Thyroid gland (tissue), 4 donors: ENCODE results near the gene SETDB1. TPM values are rescaled to one million over a fixed set of nuclear protein-coding genes. Genes with fewer than 3 reads are reported as not detected.

Experiments
- DNase-seq, 2 donors: peaks; one replicate each; pipeline ENCODE4 v3.0.0-alpha.2; 2019
- H3K27ac ChIP-seq, 3 donors: fragments of 200-600 bp; sonication (generic); 1 replicate in 2 of 3; 2 replicates in 1 of 3; pipeline ENCODE4 v1.5.1; 2016 to 2019; ENCODE audit warnings: mild to moderate bottlenecking in 1 of 3, moderate library complexity in 1 of 3
- H3K27me3 ChIP-seq: fragments of 200-600 bp; sonication (generic); one replicate; pipeline ENCODE4 v1.5.1; 2019
- H3K36me3 ChIP-seq, 2 donors: fragments of 200-600 bp; sonication (generic); one replicate each; pipeline ENCODE4 v1.5.1; 2016 to 2019
- H3K4me1 ChIP-seq, 2 donors: fragments of 200-600 bp; sonication (generic); one replicate each; pipeline ENCODE4 v1.5.1; 2017 to 2019
- H3K4me3 ChIP-seq, 3 donors: fragments of 200-600 bp; sonication (generic); replicated peaks in 1 of 3; 1 replicate in 2 of 3; 2 replicates in 1 of 3; pipeline ENCODE4 v1.5.1; 2016; ENCODE audit warnings: mild to moderate bottlenecking in 1 of 3
- H3K9me3 ChIP-seq: fragments of 200-600 bp; sonication (generic); one replicate; pipeline ENCODE4 v1.5.1; 2017
- POLR2A ChIP-seq, 2 donors: fragments of 450-650 bp; IDR thresholded peaks; one replicate each; pipeline ENCODE4 v1.6.1; 2017; ENCODE audit warnings: antibody characterized with exemption in 2 of 2, mild to moderate bottlenecking in 2 of 2, moderate library complexity in 1 of 2
- WGBS, 2 donors: methylation state at CpG; one replicate each; pipeline ENCODE4 v1.1.5; 2017; 5-methylcytosine and 5-hydroxymethylcytosine counted together
- intact Hi-C: fragments of 100-400 bp; cut with DNase I; formaldehyde crosslinking; loops from one replicate; pipeline ENCODE4 v1.15.1; 2023
- total RNA-seq, 4 donors: library from RNA; depleted of rRNA; stranded (reverse); fragments of >200 nt; gene quantifications; one replicate each; pipeline ENCODE4 v1.2.3, GENCODE V29; 2016
- TF ChIP-seq, protein P1 (sequence below), 6 experiments: fragments of 200-600 bp in 3 of 6; fragments of 450-650 bp in 3 of 6; sonication (generic) in 3 of 6; IDR thresholded peaks; one replicate each; pipeline ENCODE4 v1.5.1; 2016 to 2019; ENCODE audit warnings: antibody characterized with exemption in 6 of 6, mild to moderate bottlenecking in 2 of 6, inconsistent platforms in 1 of 6, moderate library complexity in 1 of 6

SETDB1 gene
- total RNA-seq, 4 donors from 2014 or later, result 35.4 to 59.9 (median 44.8) TPM

DNA sequence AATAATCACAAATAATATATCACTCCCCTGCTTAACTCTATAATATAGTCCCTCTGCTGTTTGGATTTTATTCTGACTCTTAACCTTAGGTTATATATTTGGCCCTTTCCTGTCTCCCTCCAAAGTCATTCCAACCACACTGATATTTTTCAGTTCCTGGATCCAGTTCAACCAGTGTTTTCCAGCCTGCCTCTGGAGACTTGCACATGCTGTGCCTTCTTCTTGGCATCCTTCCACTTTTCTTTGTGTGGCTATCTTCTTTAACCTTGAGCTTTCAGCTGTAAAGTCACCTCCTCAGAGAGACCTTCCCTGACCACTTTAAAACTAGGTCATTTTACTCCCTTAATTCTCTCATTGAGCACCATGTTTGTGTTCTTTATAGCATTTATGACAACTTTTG is 29.1 kb downstream of the SETDB1 start:
- DNase-seq, result no peak
- H3K4me1 ChIP-seq, result no peaks in the 10 kb centered on the region
- TF ChIP-seq, protein P1, sequence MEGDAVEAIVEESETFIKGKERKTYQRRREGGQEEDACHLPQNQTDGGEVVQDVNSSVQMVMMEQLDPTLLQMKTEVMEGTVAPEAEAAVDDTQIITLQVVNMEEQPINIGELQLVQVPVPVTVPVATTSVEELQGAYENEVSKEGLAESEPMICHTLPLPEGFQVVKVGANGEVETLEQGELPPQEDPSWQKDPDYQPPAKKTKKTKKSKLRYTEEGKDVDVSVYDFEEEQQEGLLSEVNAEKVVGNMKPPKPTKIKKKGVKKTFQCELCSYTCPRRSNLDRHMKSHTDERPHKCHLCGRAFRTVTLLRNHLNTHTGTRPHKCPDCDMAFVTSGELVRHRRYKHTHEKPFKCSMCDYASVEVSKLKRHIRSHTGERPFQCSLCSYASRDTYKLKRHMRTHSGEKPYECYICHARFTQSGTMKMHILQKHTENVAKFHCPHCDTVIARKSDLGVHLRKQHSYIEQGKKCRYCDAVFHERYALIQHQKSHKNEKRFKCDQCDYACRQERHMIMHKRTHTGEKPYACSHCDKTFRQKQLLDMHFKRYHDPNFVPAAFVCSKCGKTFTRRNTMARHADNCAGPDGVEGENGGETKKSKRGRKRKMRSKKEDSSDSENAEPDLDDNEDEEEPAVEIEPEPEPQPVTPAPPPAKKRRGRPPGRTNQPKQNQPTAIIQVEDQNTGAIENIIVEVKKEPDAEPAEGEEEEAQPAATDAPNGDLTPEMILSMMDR (IDR thresholded peaks at IDR 0.05), result no peak
- TF ChIP-seq POLR2A (IDR thresholded peaks at IDR 0.05), result no peak
- intact Hi-C loops, result no loop called here
- no peaks in the 10 kb centered on the region for H3K27me3 ChIP-seq
- peaks cover 49 to 55% of the 10 kb centered on the region in 2 donors for H3K36me3 ChIP-seq
- H3K4me3 ChIP-seq, result no peak overlapping the region
- H3K27ac ChIP-seq, result no peak overlapping the region
- no peaks in the 10 kb centered on the region for H3K9me3 ChIP-seq

DNA sequence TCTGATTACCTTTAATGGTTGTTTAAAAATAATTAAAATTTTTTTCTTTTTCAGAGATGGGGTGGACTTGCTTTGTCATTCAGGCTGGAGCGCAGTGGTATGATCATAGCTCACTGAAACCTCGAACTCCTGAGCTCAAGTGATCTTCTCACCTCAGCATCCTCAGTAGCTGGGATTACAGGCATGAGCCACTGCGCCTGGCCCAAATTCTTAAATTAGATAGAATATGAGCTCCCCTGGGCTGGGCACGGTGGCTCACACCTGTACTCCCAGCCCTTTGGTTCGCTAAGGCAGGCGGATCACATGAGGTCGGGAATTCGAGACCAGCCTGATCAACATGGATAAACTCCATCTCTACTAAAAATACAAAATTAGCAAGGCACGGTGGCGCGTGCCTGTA is 31.5 kb downstream of the SETDB1 start:
- intact Hi-C loops, result no loop called here
- no peaks in the 10 kb centered on the region for H3K4me1 ChIP-seq
- WGBS, 2 donors, result 97 to 99% methylated on average over 11 of the region's 11 CpGs
- no peaks in the 10 kb centered on the region for H3K27me3 ChIP-seq
- H3K4me3 ChIP-seq, result no peak overlapping the region
- TF ChIP-seq POLR2A (IDR thresholded peaks at IDR 0.05), result no peak
- TF ChIP-seq, protein P1 (IDR thresholded peaks at IDR 0.05), result no peak
- no peak for DNase-seq
- H3K27ac ChIP-seq, result no peak overlapping the region
- H3K9me3 ChIP-seq, result no peaks in the 10 kb centered on the region
- peaks cover 52 to 61% of the 10 kb centered on the region in 2 donors for H3K36me3 ChIP-seq

DNA sequence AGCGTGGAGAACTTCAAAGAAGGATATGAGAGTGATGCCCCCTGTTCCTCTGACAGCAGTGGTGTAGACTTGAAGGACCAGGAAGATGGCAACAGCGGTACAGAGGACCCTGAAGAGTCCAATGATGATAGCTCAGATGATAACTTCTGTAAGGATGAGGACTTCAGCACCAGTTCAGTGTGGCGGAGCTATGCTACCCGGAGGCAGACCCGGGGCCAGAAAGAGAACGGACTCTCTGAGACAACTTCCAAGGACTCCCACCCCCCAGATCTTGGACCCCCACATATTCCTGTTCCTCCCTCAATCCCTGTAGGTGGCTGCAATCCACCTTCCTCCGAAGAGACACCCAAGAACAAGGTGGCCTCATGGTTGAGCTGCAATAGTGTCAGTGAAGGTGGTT is 34.5 kb downstream of the SETDB1 start:
- H3K27me3 ChIP-seq, result no peaks in the 10 kb centered on the region
- no peak for TF ChIP-seq POLR2A (IDR thresholded peaks at IDR 0.05)
- TF ChIP-seq, protein P1 (IDR thresholded peaks at IDR 0.05), result no peak
- no peak overlapping the region for H3K27ac ChIP-seq
- H3K9me3 ChIP-seq, result no peaks in the 10 kb centered on the region
- H3K4me3 ChIP-seq, result no peak overlapping the region
- H3K4me1 ChIP-seq, result no peaks in the 10 kb centered on the region
- peaks cover 58 to 74% of the 10 kb centered on the region in 2 donors for H3K36me3 ChIP-seq
- intact Hi-C loops, result no loop called here
- DNase-seq, result no peak
- WGBS, 2 donors, result 96 to 98% methylated on average over 7 of the region's 7 CpGs

DNA sequence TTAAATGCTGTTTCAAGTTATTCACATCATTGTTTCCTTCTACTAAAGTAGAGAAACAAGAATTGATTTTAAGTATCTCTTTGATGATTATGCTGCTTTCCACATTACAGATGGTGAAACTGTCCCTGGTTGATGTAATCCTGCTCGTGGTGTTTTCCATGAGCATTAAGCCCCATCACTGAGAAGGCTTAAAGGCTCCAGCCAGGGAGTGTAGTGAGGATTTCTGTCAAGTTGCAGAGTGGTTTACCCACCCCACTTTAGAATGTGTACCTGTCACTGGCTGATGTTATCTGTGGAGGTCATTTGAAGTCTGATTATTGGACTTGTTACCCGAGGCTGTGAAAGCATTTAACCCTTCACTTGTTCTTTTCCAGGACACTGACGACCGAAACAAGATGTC is 35.6 kb downstream of the SETDB1 start:
- Histone ChIP-seq H3K4me3 (no peak overlapping the region), H3K27me3 (no peaks in the 10 kb centered on the region), H3K4me1 (no peaks in the 10 kb centered on the region), H3K27ac (no peak overlapping the region), H3K36me3 (peaks cover 68 to 84% of the 10 kb centered on the region in 2 donors), H3K9me3 (no peaks in the 10 kb centered on the region)
- 72 to 78% methylated on average over 4 of the region's 4 CpGs for WGBS, 2 donors
- no peak for DNase-seq
- no peak for TF ChIP-seq POLR2A (IDR thresholded peaks at IDR 0.05)
- TF ChIP-seq, protein P1 (IDR thresholded peaks at IDR 0.05), result no peak
- intact Hi-C loops, result no loop called here

DNA sequence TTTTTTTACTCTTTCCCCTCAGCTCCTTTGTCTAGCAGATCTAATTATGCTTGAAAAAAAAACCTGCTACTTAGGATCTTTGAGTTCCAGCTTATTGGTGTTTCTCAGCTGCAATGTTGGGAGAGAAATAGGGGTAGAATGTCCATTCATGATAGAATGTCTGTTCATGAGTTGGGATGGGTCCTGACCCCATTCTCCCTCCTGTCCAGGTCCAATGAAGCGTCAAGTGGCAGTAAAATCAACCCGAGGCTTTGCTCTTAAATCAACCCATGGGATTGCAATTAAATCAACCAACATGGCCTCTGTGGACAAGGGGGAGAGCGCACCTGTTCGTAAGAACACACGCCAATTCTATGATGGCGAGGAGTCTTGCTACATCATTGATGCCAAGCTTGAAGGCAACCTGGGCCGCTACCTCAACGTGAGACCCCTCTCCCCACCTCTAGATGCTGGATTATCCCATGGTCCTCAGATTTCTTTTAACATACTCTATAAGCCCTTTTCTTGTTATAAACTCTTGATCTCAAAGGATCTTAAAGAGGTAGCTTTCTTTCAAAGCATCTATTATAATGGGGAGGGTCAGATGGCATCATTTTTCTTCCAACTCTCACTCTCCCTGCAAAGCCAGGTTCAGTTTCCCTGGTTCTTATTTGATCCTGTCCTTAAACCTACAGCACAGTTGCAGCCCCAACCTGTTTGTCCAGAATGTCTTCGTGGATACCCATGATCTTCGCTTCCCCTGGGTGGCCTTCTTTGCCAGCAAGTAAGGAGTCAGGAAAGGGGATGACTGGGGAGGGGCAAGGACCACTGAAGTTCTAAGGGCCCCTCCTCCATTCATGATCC is 37.4 kb downstream of the SETDB1 start:
- intact Hi-C loops, result no loop called here
- peaks cover 86 to 97% of the 10 kb centered on the region in 2 donors for H3K36me3 ChIP-seq
- DNase-seq, result no peak
- no peaks in the 10 kb centered on the region for H3K4me1 ChIP-seq
- no peaks in the 10 kb centered on the region for H3K9me3 ChIP-seq
- no peaks in the 10 kb centered on the region for H3K27me3 ChIP-seq
- H3K4me3 ChIP-seq, result no peak overlapping the region
- whole genome bisulfite sequencing, 2 donors, result 87 to 89% methylated on average over 10 of the region's 10 CpGs
- no peak overlapping the region for H3K27ac ChIP-seq
- TF ChIP-seq, protein P1 (IDR thresholded peaks at IDR 0.05), result no peak
- TF ChIP-seq POLR2A (IDR thresholded peaks at IDR 0.05), result no peak
